Psoas muscle (tissue), 8 donors: ENCODE results near the gene PICALM. TPM values are rescaled to one million over a fixed set of nuclear protein-coding genes. Genes with fewer than 3 reads are reported as not detected.
A peak's percentile ranks its signal among the peaks of the same experiment; 100 is the strongest.

Experiments
- ATAC-seq, 4 donors: fragments of 200-7000 bp; cut with Tn5 transposase; one replicate each; pipeline ENCODE4 v1.9.1; 2020; ENCODE audit warnings: moderate library complexity in 3 of 4, mild to moderate bottlenecking in 2 of 4
- DNase-seq, 2 donors: peaks; one replicate each; pipeline ENCODE4 v3.0.0-alpha.2; 2020
- H3K27ac ChIP-seq: fragments of 200-600 bp; one replicate; pipeline ENCODE4 v1.8.0; 2022
- H3K27me3 ChIP-seq, 3 donors: fragments of 200-600 bp in 1 of 3; one replicate each; pipeline versions ENCODE4 v1.6.1 to v1.8.0; 2013 to 2022; ENCODE audit warnings: low read length in 2 of 3, mild to moderate bottlenecking in 2 of 3, moderate library complexity in 1 of 3; ENCODE audit not compliant: insufficient read depth in 3 of 3
- H3K36me3 ChIP-seq, 2 donors: fragments of 200-600 bp in 1 of 2; one replicate each; pipeline versions ENCODE4 v1.6.1 to v1.8.0; 2013 to 2022; ENCODE audit warnings: low read depth in 1 of 2, mild to moderate bottlenecking in 1 of 2, moderate library complexity in 1 of 2; ENCODE audit not compliant: insufficient read depth in 1 of 2
- H3K4me1 ChIP-seq: fragments of 200-600 bp; one replicate; pipeline ENCODE4 v1.8.0; 2022
- H3K4me3 ChIP-seq: fragments of 200-600 bp; one replicate; pipeline ENCODE4 v1.8.0; 2022; ENCODE audit warnings: mild to moderate bottlenecking
- H3K9me3 ChIP-seq: fragments of 200-600 bp; one replicate; pipeline ENCODE4 v1.8.0; 2022
- CTCF ChIP-seq: fragments of 200-600 bp; IDR thresholded peaks from one replicate; pipeline ENCODE4 v1.8.0; 2022; ENCODE audit warnings: antibody characterized with exemption
- WGBS, 3 donors: extraction: QIAGEN DNeasy Blood & Tissue Kit; methylation state at CpG; one replicate each; pipeline versions ENCODE4 v1.1.6 to v1.1.7; 2013; 5-methylcytosine and 5-hydroxymethylcytosine counted together
- intact Hi-C, 2 donors: fragments of 100-400 bp; cut with DNase I; formaldehyde crosslinking; loops; one replicate each; pipeline versions ENCODE4 v1.11.0 to v1.14.2; 2022
- polyA plus RNA-seq, 3 donors: library from polyadenylated mRNA; stranded (reverse); fragments of 200-250 nt; gene quantifications; one replicate each; pipeline ENCODE4 v1.2.3, GENCODE V29; 2013
- total RNA-seq, 4 donors: library from RNA; stranded (reverse); fragmentation: NEBNext Ultra II Directional in 2 of 4; extraction: Animal tissue kit (Norgen Biotek cat#: 25700) in 2 of 4; gene quantifications; one replicate each; pipeline versions ENCODE4 v1.2.1 to v1.2.4, GENCODE V29; 2021 to 2023
- donor health status: healthy with polysubstance abuse.
- donor health status: DM: no; HTN: no; CAD: no; lungs with moderate emphysema.
- donor health status: Bipolar disorder and iron deficiency.
- donor health status: healthy.
- donor health status: DM: yes; HTN: yes; CAD: no.
- donor health status: DM: no; HTN: no; CAD: no.
- donor health status: DM: no; HTN: no; CAD: no.
- donor health status: DM: yes; HTN: yes; CAD: no.

The PICALM gene
- total and polyA plus RNA-seq, 7 donors: 42.0 to 123 (median 89.1) TPM

- Histone ChIP-seq H3K36me3 (peaks cover 0 to 12% of the 10 kb centered on the region in 2 donors), H3K9me3 (no peaks in the 10 kb centered on the region), H3K4me3 (no peak overlapping the region), H3K27ac (no peak overlapping the region), H3K4me1 (peaks cover 15% of the 10 kb centered on the region), H3K27me3 (no peaks in the 10 kb centered on the region)
- ATAC-seq: peak in 2 of 4 donors; percentile 4 to 15
- DNase-seq: no peak
- no peak for TF ChIP-seq CTCF
- intact Hi-C loops: no loop called here
- WGBS, 3 donors: 90 to 96% (median 96%) methylated on average over 4 of the region's 4 CpGs
Measured at GRCh38 chr11:85951049-85951405, 117.9 kb downstream of the PICALM start.

DNA sequence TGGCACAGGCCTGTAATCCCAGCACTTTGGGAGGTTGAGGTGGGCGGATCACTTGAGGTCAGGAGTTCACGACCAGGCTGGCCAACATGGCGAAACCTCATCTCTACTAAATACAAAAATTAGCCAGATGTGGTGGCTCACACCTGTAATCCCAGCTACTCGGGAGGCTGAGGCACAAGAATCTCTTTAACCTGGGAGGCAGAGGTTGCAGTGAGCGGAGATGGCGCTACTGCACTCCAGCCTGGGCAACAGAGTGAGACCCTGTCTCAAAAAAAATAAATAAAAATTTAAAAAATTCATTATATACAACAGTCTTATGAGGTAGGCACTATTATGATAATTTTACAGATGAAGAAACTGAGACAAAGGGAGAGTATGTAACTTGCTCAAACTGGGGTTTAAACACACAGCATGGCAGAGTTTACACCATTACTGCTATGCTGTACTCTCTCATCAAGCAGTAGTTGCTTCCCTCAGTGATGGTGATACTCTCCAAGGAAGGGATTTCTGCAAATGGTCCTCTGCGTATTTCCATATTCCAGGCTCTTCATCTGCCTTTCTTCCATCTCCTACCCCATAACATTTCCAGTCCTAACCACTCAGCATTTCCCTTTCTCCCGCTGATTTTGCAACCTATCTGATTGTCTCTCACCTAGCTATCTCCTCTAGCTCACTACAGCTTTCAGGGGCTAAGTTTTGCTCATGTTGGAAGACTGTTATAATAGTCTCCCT lies 118.4 kb downstream of the PICALM start:
- H3K4me1 ChIP-seq: peaks cover 15% of the 10 kb centered on the region
- DNase-seq: no peak
- H3K27me3 ChIP-seq: no peaks in the 10 kb centered on the region
- 97 to 98% (median 97%) methylated on average over 8 of the region's 8 CpGs for whole genome bisulfite sequencing, 3 donors
- H3K9me3 ChIP-seq: no peaks in the 10 kb centered on the region
- intact Hi-C loops: no loop called here
- ATAC-seq: no peak
- no peak for TF ChIP-seq CTCF
- H3K36me3 ChIP-seq: peaks cover 0 to 7% of the 10 kb centered on the region in 2 donors
- H3K27ac ChIP-seq: no peak overlapping the region
- H3K4me3 ChIP-seq: no peak overlapping the region

DNA sequence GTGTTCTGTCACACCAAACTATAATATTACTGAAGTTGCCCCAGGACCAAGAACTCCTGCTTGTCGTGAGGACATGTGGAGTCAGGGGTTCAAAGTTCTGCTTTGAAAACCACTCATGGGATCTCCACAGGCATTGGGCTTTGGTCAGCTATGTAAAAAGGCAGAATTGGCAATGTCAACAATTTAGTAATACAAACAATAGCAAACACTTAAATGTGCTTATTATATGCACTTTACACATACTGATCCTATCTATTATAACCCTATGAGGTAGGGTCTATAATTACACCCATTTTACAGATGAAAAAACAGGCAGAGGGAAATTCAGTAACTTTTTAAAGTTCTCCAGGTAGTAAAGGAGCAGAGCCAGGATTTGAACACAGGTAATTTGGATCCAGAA lies 119.1 kb downstream of the PICALM start:
- ATAC-seq (no peak), DNase-seq (no peak)
- Histone ChIP-seq H3K36me3 (peaks cover 0 to 6% of the 10 kb centered on the region in 2 donors), H3K27ac (no peak overlapping the region), H3K4me1 (peaks cover 14% of the 10 kb centered on the region), H3K27me3 (no peaks in the 10 kb centered on the region), H3K4me3 (no peak overlapping the region), H3K9me3 (no peaks in the 10 kb centered on the region)
- 74 to 94% (median 91%) methylated on average over 1 of the region's 1 CpG for WGBS, 3 donors
- TF ChIP-seq CTCF: no peak
- intact Hi-C loops: loop anchor here in 1 of 2 donors (5.0 kb wide), 1 partner anchor 248 kb away; no protein-coding TSS in a partner anchor

DNA sequence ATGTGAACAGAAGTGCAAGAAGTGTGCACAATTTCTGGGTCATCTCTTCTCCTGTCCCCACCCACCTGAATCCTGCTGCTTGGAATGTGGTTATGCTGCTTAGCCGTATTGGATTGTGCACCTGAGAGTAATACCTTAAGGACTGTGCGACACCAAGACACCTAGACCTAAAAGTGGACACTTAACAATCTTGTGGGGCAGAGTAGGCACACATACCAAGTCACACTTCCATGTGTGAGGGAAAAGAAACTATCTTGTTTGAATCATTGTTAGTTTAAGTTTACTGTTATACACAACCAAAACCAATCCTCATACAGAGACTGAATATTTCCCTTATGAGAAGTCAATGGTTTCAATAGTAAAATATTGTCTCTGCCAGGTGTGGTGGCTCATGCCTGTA lies 120.0 kb downstream of the PICALM start:
- no peak for ATAC-seq
- H3K27ac ChIP-seq: no peak overlapping the region
- TF ChIP-seq CTCF: no peak
- no peaks in the 10 kb centered on the region for H3K27me3 ChIP-seq
- intact Hi-C loops: loop anchor here in 1 of 2 donors (5.0 kb wide), 1 partner anchor 248 kb away; no protein-coding TSS in a partner anchor
- H3K4me1 ChIP-seq: peaks cover 8% of the 10 kb centered on the region
- no peaks in the 10 kb centered on the region for H3K36me3 ChIP-seq
- no peak overlapping the region for H3K4me3 ChIP-seq
- DNase-seq: no peak
- H3K9me3 ChIP-seq: no peaks in the 10 kb centered on the region
- WGBS, 3 donors: 91 to 95% (median 91%) methylated on average over 2 of the region's 2 CpGs
